SK-N-SH treated with all-trans-retinoic acid at 6 μM for 48 hours (cell line): ENCODE measurements around the gene ABI1.

Experiments used
- ATAC-seq: fragments of 200-7000 bp; cut with Tn5 transposase; 3 replicates; pipeline ENCODE4 v1.9.1; 2020; ENCODE audit warnings: mild to moderate bottlenecking, moderate library complexity
- ARNTL ChIP-seq: fragments of 450-650 bp; formaldehyde crosslinking; IDR thresholded peaks from 2 replicates; pipeline ENCODE4 v1.5.0; 2020; ENCODE audit warnings: low read depth, mild to moderate bottlenecking, moderate library complexity, borderline replicate concordance
- BACH2 ChIP-seq: fragments of 250-450 bp; sonication (Bioruptor Pico); IDR thresholded peaks from 2 replicates; pipeline ENCODE4 v1.9.0; 2021; ENCODE audit warnings: mild to moderate bottlenecking, borderline replicate concordance
- CSDC2 ChIP-seq: fragments of 250-450 bp; sonication (Bioruptor Pico); IDR thresholded peaks from 2 replicates; pipeline ENCODE4 v1.5.0; 2020; ENCODE audit warnings: mild to moderate bottlenecking, moderate library complexity
- CSRNP3 ChIP-seq: fragments of 250-450 bp; sonication (Bioruptor Pico); IDR thresholded peaks from 2 replicates; pipeline ENCODE4 v1.5.1; 2021; ENCODE audit warnings: mild to moderate bottlenecking, moderate library complexity
- ESRRG ChIP-seq: fragments of 250-450 bp; sonication (Bioruptor Pico); IDR thresholded peaks from 2 replicates; pipeline ENCODE4 v1.6.1; 2021; ENCODE audit warnings: mild to moderate bottlenecking
- GLIS3 ChIP-seq: fragments of 250-450 bp; sonication (Bioruptor Pico); IDR thresholded peaks from 2 replicates; pipeline ENCODE4 v1.5.0; 2020; ENCODE audit warnings: mild to moderate bottlenecking, moderate library complexity
- ISL1 ChIP-seq: fragments of 250-450 bp; sonication (Bioruptor Pico); IDR thresholded peaks from 2 replicates; pipeline ENCODE4 v2.1.2; 2022; ENCODE audit warnings: mild to moderate bottlenecking, moderate library complexity
- OSR1 ChIP-seq: fragments of 250-450 bp; sonication (Bioruptor Pico); IDR thresholded peaks from 2 replicates; pipeline ENCODE4 v1.8.0; 2022; ENCODE audit warnings: moderate library complexity, mild to moderate bottlenecking, inconsistent platforms
- PATZ1 ChIP-seq: fragments of 250-450 bp; sonication (Bioruptor Pico); IDR thresholded peaks from 2 replicates; pipeline ENCODE4 v1.8.0; 2020; ENCODE audit warnings: mild to moderate bottlenecking, moderate library complexity, borderline replicate concordance
- POU6F1 ChIP-seq: fragments of 250-450 bp; sonication (Bioruptor Pico); IDR thresholded peaks from 2 replicates; pipeline ENCODE4 v1.8.0; 2021; ENCODE audit warnings: low read depth, mild to moderate bottlenecking, moderate library complexity, borderline replicate concordance
- PPARA ChIP-seq: fragments of 250-450 bp; sonication (Bioruptor Pico); IDR thresholded peaks from 2 replicates; pipeline ENCODE4 v1.5.0; 2020; ENCODE audit warnings: mild to moderate bottlenecking, borderline replicate concordance
- RARB ChIP-seq: fragments of 250-450 bp; sonication (Bioruptor Pico); IDR thresholded peaks from 2 replicates; pipeline ENCODE4 v1.8.0; 2021; ENCODE audit warnings: mild to moderate bottlenecking, moderate library complexity
- SNAI2 ChIP-seq: fragments of 250-450 bp; sonication (Bioruptor Pico); IDR thresholded peaks from 2 replicates; pipeline ENCODE4 v1.5.0; 2020; ENCODE audit warnings: mild to moderate bottlenecking, moderate library complexity
- TCF4 ChIP-seq: fragments of 250-450 bp; sonication (Bioruptor Pico); IDR thresholded peaks from 2 replicates; pipeline ENCODE4 v1.8.0; 2021; ENCODE audit warnings: mild to moderate bottlenecking, moderate library complexity, borderline replicate concordance
- TOX ChIP-seq: fragments of 250-450 bp; sonication (Bioruptor Pico); IDR thresholded peaks from 2 replicates; pipeline ENCODE4 v1.8.0; 2021; ENCODE audit warnings: mild to moderate bottlenecking, moderate library complexity, borderline replicate concordance
- TSHZ2 ChIP-seq: fragments of 250-450 bp; sonication (Bioruptor Pico); IDR thresholded peaks from 2 replicates; pipeline ENCODE4 v1.5.0; 2020; ENCODE audit warnings: mild to moderate bottlenecking, moderate library complexity
- ZC3H10 ChIP-seq: fragments of 250-450 bp; sonication (Bioruptor Pico); IDR thresholded peaks from 2 replicates; pipeline ENCODE4 v1.5.1; 2021; ENCODE audit warnings: mild to moderate bottlenecking, moderate library complexity
- ZFP3 ChIP-seq: fragments of 250-450 bp; sonication (Bioruptor Pico); IDR thresholded peaks from 2 replicates; pipeline ENCODE4 v1.5.0; 2020; ENCODE audit warnings: mild to moderate bottlenecking, moderate library complexity
- ZFP30 ChIP-seq: fragments of 450-650 bp; formaldehyde crosslinking; IDR thresholded peaks from 2 replicates; pipeline ENCODE4 v1.5.0; 2022; ENCODE audit warnings: mild to moderate bottlenecking, moderate library complexity
- ZNF565 ChIP-seq: fragments of 450-650 bp; formaldehyde crosslinking; conservative IDR thresholded peaks from 2 replicates; pipeline ENCODE4 v1.5.0; 2020; ENCODE audit warnings: low read depth, mild to moderate bottlenecking, moderate library complexity
- ZNF70 ChIP-seq: fragments of 450-650 bp; formaldehyde crosslinking; IDR thresholded peaks from 2 replicates; pipeline ENCODE4 v1.5.0; 2020; ENCODE audit warnings: mild to moderate bottlenecking, moderate library complexity
- ZNF8 ChIP-seq: fragments of 450-650 bp; formaldehyde crosslinking; IDR thresholded peaks from 2 replicates; pipeline ENCODE4 v1.5.0; 2020; ENCODE audit warnings: mild to moderate bottlenecking, moderate library complexity

The ABI1 gene

GRCh38 chr10:26733750-26734568 lies 126.8 kb downstream of the ABI1 start:
- TF ChIP-seq TSHZ2 (no peak), ZNF70 (CRISPR knock-in tag) (no peak), TOX (CRISPR knock-in tag) (no peak), ARNTL (CRISPR knock-in tag) (no peak), PPARA (CRISPR knock-in tag) (no peak), PATZ1 (CRISPR knock-in tag) (no peak), CSDC2 (CRISPR knock-in tag) (no peak), BACH2 (no peak), ZFP3 (CRISPR knock-in tag) (no peak), ZNF8 (CRISPR knock-in tag) (no peak), TCF4 (CRISPR knock-in tag) (no peak), ZC3H10 (CRISPR knock-in tag) (no peak), ISL1 (CRISPR knock-in tag) (no peak), OSR1 (CRISPR knock-in tag) (no peak), ESRRG (no peak), CSRNP3 (CRISPR knock-in tag) (no peak), RARB (CRISPR knock-in tag) (no peak), ZNF565 (CRISPR knock-in tag) (no peak), POU6F1 (CRISPR knock-in tag) (no peak)
- ATAC-seq, result no peak

- ATAC-seq, result no peak
- TF ChIP-seq TCF4 (CRISPR knock-in tag) (no peak), ZNF565 (CRISPR knock-in tag) (no peak), ARNTL (CRISPR knock-in tag) (no peak), TSHZ2 (no peak), CSRNP3 (CRISPR knock-in tag) (no peak), GLIS3 (no peak), OSR1 (CRISPR knock-in tag) (no peak), PPARA (CRISPR knock-in tag) (no peak), CSDC2 (CRISPR knock-in tag) (no peak), ZNF8 (CRISPR knock-in tag) (no peak), ESRRG (no peak), RARB (CRISPR knock-in tag) (no peak), ZFP30 (no peak), SNAI2 (no peak), ZFP3 (CRISPR knock-in tag) (no peak), PATZ1 (CRISPR knock-in tag) (no peak)
Measured at GRCh38 chr10:26730552-26730951, 130.2 kb downstream of the ABI1 start.
